Activated gamma-delta T cell treated with Interleukin-2 at 50 U/mL for 16 hours (primary cell): ENCODE data around the gene ARHGAP21.

Experiments
- DNase-seq: peaks from one replicate; pipeline ENCODE4 v3.0.0-alpha.2; 2020

The ARHGAP21 gene

DNA sequence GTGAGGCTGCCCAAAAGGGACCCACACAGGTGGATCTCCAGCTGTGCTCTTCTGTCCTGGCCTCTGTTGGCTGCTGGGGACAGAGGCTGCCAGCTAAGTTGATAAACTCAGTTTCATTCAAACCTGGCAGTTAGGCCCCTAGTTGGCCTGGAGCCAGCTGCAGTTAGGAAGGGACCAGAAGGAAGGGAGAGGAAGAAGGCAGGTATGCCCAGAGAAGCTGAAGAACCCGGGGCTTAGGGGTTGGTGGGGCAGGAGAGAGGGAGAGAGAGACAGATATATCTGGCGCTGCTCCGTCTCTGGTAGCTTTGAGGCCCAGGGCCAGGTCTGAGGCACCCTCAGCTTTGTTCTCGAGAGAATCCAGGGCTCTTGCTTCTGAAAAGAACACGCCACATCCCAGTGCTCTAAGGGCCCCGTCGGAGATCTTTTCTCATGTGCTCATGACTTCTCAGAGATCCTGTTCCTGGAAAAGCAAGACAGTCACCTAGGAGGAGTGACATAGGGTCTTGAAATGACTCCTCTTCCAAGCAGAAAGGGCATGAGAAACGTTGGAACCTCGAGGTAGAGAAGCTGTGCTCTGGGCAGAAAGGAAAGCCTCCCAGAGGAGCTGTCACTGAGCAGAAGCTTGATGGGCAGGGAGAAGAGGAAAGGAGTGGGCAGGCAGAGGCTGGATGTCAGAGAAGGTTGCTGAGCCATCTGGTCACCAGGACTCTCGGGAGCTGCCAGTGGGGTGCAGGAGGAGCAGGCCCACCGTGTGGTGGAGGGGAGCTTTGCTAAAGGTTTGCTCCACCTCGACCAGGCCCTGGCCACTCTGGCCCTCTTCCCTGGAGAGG is 153.6 kb downstream of the ARHGAP21 start:
- no peak for DNase-seq

DNA sequence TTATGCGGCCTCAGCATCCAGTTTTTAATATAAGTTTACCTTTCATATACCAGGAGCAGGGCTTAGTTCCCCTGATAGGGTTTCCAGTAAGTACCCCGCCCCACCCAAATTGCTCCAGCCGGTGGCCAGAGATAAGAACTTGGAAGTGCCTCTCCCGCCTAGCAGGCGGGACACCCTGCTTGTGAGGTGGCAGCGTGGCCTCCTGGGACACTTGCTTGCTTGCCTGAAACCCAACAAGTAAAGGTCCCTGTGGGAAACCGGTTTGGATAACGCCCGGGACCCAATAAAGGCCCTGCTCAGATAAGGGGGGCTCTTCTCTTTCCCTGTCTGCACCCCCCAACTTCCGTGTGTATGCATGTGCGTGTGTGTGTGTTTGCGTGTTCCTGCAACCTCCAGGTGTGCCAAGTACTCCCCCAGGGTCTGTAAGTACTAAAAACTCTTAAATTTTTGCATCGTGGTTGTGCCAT is 154.3 kb downstream of the ARHGAP21 start:
- no peak for DNase-seq

DNA sequence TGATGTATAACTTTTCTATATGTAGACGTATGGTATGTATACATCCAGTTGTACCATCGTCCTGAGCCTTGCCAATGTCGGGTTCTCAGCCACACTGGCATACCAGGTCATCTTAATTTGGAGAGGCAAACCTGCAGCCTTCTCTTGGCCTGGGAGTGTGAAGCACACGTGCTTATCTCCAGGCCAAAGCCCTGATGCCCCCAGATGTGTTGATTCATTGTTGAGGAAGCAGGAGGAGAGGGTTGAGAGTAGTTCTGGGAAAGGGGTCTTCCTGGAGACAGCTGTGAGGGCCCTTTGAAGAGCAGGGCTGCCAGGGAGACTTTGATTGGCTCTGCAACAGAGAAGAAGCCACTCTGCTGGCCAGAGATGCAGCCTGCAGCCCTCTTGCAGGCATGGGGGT is 155.6 kb downstream of the ARHGAP21 start:
- DNase-seq, result no peak

DNA sequence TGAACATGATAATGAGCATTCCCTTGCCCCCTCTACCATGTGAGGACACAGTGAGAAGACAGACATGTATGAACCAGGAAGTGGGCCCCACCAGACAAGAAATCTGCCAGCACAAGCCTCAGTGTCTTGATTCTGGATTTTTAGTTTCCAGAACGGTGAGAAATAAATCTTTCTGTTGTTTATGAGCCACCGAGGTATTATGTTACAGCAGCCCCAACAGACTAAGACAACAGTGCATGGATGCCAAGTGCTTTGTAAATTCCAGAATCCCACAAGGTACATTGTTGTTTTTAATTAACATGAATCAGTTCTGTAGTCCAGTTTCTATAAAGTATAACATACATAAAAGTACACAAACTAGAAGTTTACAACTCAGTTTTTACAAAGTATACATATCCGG is 162.2 kb downstream of the ARHGAP21 start:
- DNase-seq, result no peak

DNA sequence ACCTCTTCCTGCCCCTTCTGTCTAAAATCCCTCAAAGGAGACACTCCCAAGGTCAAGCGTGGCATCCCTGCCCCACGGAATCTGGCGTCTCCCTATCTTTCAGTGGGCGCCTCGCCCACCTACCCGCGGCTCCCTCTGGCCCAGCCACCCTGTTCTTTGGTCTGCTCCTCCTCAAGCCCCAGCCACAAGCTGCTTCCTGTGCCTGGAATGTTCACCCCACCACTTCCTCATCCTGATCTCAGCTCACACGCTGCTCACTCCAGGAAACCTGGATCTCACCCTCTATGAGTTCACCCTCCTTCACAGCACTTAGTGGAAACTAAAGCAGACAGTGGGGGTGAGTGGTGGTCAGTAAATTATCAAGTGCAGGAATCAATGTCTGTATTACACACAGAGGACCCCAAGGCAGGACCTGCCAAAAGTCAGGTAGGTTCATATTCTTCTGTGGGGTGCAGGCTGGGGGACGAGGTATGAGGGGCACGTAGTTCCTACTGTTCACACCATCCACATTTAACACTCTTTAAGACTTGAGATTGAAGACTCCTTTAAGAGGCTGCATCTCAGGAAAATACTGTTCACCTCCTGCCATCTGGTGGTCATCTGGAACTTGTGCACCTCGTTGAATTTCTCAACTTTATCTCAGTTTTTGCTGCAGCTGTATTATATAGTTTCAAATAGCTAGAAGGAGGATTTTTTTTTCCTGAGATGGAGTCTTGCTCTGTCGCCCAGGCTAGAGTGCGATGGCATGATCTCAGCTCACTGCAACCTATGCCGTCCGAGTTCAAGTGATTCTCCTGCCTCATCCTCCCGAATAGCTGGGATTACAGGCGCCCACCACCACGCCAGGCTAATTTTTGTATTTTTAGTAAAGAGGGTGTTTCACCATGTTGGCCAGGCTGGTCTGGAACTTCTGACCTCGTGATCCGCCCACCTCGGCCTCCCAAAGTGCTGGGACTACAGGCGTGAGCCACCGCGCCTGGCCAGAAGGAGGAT is 166.6 kb downstream of the ARHGAP21 start:
- no peak for DNase-seq

DNA sequence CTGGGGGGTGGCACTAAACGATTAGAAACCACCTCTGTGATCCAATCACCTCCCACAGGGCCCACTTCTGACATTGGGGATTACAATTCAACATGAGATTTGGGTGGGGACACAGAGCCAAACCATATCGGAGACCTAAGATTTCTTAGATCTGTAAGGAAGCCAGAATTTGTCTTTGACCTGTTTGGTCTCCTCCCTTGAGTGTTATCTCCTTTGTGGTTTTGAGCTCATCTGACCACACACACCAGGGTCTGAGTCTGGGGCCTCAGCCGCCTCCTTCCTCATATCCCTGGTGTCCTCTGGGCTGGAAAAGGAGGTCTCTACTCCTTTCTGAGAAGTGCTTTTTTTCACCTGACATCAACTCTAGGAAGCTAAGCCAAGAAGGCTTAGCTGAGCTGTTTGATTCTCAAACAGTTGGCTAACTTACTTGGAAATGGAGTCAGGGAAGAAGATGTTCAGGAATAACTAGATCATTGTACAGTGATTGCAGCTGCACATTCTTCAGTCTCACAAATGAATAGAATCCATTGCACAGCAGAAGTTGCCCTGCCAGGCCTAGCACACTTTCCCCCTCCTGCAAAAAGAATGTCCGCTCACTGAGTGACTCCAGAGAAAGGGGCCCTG is 167.4 kb downstream of the ARHGAP21 start:
- DNase-seq, result no peak

DNA sequence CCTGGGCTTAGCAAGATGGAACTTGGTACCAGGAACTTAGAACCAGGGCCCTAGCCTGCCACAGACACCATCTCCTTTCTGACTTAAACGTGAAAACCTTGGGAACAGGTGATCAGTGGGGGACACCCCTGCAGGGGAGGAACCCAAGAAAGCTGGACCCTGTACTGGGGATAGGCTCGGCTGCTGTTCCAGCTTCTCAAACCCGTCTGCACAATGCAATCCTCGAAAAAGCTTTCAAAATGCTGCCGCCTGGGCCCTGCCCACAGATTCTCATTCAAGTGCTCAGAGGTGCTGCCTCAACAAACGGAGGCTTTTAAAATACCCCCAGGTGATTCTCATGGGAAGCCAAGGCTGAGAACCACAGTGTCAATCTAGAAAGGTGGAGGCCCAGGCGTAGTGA is 169.7 kb downstream of the ARHGAP21 start:
- DNase-seq, result no peak

DNA sequence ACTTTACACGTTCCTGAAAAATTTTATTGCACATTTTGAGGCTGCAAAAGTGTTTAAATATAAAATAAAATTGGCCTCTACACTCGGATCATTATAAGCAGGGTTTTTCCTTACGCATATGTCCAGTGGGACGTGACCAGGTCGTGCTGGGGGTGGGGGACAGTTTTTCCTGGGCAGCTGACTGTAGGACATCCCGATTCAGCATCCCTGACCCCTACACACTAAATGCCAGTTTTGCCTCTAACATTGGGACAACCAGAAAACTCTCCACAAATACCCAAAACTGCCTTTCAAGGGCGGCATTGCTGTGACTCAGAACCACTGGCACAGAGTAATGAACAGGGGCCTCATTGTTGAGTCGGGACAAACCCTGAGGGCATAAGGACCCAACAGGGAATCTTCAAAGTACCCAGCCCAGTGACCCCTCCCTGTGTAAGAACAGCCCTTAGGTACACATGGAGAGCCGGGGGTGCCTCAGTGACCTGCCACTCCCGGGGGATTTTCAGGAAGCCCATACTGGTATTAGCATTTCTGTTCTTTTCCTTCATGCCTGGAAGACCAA is 170.6 kb downstream of the ARHGAP21 start:
- DNase-seq, result no peak

DNA sequence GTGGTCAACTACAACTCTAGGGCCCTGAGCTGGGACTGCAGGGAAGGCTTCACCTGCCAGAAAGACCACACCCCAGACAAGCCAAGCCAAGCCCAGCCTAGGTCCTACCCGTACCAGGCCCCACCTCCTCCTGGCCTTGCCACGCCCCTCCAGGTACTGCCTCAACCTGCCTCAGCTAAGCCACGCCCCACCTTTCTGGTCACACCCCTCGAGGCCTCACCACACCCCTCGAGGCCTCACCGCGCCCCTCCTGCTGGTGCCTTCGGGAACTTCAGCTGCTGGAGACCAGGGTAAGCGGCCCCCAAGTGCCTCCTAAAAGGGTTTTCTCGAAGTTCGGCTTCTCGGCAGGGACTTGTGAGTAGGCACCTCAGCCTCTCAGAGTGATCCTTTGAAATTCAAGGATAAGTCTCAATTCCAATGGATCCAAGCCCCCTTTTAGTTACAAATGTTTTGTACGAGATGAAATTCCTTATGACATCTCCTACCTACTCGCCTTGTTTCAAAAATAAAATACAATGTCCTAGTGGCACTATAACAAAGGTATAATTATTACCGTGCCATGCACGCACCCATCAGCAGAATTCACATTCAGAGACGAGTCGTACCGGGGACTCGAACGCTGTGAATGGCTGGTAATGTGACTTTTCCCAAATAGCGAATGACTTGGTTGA is 171.2 kb downstream of the ARHGAP21 start:
- no peak for DNase-seq

DNA sequence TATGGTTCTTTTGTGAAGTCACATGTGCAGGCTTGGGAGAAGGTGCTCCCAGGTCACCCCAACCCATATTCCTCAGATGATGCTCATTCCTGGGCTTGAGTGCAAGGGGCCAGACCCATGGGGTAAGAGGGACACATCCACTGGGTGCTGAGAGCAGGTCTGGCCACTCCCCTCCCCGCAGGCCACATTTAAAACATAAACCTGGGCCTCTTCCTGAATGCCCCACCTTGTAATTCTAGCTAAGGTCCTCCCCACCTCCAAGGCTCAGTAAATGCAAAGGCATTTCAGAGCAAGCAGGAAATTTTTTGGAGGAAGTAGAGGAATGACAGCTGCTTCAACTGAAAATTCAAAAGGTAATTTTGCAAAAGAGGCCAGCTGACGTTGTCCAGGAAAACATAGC is 172.5 kb downstream of the ARHGAP21 start:
- DNase-seq, result no peak

DNA sequence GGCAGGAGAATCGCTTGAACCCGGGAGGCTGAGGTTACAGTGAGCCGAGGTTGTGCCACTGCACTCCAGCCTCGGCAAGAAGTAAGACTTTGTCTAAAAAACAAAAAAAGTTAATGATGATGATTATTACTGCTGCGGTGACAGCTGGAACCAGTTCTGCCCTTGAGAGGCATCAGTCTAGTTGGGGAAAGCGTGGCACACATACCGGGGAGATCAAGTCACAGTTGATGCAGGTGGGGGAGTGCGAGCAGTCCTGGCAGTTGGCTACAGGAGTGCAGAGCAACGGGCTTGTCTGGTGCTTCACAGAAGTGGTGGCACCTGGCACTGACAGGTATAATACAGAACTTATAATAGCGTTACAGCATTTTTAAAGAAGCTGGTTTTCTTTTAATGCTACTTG is 173.0 kb downstream of the ARHGAP21 start:
- no peak for DNase-seq

DNA sequence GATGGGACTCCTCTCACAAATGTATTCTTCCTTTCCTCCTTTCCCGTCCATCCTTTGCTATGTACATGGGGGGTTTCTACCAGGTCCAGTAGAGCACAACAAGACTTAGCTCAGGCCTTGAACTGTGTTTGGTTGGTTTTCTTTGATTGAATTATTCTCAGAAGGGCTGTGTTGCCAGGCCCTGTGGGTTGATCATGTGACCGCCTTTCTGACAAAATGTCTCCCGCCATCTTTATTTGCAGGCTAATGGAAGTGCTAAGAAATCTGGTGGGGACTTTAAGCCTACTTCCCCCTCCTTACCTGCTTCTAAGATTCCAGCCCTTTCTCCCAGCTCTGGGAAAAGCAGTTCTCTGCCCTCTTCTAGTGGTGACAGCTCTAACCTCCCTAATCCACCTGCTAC is 178.1 kb downstream of the ARHGAP21 start:
- no peak for DNase-seq

DNA sequence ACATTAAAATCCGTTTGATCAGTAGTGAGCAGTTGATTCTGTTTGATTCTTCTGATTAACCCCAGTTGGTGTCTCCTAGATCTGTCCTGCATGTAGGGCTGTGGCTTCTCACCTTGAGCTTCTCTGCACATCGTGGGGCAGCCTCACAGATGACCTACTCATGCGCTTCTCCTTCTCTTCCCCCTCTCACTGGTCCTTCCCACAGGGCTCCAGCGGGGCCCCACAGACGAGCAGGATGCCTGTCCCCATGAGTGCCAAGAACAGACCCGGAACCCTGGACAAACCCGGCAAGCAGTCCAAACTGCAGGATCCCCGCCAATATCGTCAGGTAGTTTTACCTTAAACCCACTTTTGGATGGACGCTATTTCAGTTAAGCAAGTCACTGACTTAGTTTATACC is 178.9 kb downstream of the ARHGAP21 start:
- no peak for DNase-seq

DNA sequence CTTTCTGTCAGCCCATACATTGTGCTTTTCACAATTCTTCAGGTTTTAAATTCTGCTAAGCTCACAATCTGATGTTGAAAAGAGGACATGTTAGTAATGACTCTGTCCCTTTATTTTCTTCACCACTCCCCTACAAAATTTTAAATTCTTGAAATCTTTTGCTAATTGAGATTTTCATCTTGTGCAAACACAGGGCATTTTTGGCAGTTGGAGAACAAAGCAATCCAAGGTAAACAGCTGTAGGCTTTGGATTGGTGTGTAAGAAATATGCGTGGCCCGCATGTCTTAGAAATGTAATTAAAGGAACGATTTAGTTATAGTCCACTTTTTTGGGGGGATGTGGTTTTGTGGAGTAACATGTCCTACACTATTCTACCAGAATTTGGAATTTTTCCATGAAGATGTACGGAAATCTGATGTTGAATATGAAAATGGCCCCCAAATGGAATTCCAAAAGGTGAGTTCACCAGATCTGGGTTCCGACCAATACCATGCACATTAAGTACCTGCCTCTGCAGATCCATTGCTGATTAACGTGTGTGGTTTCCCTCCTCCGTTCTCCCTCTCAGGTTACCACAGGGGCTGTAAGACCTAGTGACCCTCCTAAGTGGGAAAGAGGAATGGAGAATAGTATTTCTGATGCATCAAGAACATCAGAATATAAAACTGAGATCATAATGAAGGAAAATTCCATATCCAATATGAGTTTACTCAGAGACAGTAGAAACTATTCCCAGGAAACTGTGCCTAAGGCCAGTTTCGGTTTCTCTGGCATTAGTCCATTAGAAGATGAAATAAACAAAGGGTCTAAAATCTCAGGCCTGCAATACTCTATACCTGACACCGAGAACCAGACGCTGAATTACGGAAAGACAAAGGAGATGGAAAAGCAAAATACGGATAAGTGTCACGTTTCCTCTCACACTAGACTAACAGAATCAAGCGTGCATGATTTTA is 181.1 kb downstream of the ARHGAP21 start:
- DNase-seq, result no peak

DNA sequence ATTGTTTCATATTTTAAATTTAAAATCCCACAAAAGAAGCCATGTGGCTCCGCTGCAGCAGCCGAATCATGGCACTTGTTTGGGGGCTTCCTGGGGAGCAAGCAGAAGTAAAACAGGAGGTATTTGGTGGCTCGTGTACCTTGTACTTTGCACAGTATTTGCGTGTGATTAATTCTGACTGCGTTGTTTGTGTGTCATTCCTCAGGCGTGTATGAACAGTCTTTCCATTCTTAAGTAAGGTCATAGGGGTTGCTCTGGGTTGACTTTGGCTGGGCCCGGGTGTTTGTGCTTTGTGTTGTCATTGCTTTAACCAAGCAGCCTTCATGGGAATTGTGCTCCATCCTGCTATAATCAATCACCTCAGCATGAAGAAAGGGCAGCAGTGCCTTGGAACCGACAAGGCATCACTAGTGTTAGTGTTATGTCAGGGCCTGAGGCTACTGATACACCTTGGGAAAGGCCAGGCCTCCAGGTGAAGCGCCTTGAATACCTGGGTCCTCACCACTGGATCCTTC is 182.4 kb downstream of the ARHGAP21 start:
- no peak for DNase-seq

DNA sequence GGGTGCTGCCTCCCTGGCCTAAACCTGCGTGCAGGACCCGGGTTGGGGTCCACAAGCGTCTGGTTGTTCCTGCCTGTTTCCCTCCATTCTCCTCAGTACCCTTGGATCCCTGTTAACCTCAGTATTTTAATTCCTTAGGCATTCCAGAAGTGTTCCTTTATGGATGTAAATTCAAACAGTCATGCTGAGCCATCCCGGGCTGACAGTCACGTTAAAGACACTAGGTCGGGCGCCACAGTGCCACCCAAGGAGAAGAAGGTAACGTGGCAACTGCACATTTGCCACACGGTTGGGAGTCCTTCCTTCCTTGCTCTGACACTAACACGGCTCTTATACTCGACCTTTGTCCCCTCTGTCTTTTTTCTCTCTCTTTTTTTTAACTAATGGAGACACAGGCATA is 187.1 kb downstream of the ARHGAP21 start:
- no peak for DNase-seq

DNA sequence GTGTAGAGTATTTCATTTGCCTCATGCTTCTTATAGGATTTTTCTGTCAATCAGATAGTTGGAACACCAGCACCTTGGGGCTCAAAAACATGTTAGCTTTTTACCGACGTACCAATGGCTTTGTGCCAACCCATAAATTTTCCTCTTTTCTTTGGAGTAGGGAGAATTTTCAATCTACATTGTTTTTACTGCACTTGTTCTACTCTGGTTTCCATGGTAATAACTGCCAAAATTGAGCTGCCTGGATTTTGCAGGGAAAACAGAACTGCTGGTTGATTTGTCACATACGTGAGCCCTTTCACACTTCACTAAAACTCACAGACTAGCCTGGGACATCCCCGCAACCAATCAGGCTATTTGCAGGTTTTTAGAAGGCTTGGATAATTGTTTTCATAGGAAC is 189.7 kb downstream of the ARHGAP21 start:
- DNase-seq, result no peak
